Iris pigment epithelial cell (primary cell): Measurements from ENCODE around the gene UGT8.
"Not testable (repeated sequence)": the region's sequence is repeated elsewhere in the genome, so short reads cannot be mapped to it uniquely, and the experiment has no call there.

Source experiments
- DNase-seq: peaks from one replicate; pipeline ENCODE4 v3.0.0-alpha.2; 2011; ENCODE audit warnings: low read depth

UGT8 gene

GRCh38 chr4:114606245-114606644, 7.6 kb downstream of the UGT8 start:
- DNase-seq = no peak

- DNase-seq = no peak
Observed at GRCh38 chr4:114607056-114607455, 8.4 kb downstream of the UGT8 start.

GRCh38 chr4:114613560-114613959, 15.0 kb downstream of the UGT8 start:
- DNase-seq = no peak

- DNase-seq = no peak
Observed at GRCh38 chr4:114615435-114615834, 16.8 kb downstream of the UGT8 start.

GRCh38 chr4:114616036-114616435, 17.4 kb downstream of the UGT8 start:
- DNase-seq = not testable (repeated sequence)

- DNase-seq = no peak
Observed at GRCh38 chr4:114626196-114626595, 27.6 kb downstream of the UGT8 start.

GRCh38 chr4:114636192-114636935, 37.8 kb downstream of the UGT8 start:
- no peak for DNase-seq

GRCh38 chr4:114642173-114642780, 43.7 kb downstream of the UGT8 start:
- no peak for DNase-seq

- DNase-seq = no peak
Observed at GRCh38 chr4:114649908-114650307, 51.3 kb downstream of the UGT8 start.

- no peak for DNase-seq
Observed at GRCh38 chr4:114653675-114654074, 55.1 kb downstream of the UGT8 start.

GRCh38 chr4:114654592-114654991, 56.0 kb downstream of the UGT8 start:
- DNase-seq = no peak

- no peak for DNase-seq
Observed at GRCh38 chr4:114658179-114658578, 59.6 kb downstream of the UGT8 start.

- DNase-seq = no peak
Observed at GRCh38 chr4:114658776-114659175, 60.2 kb downstream of the UGT8 start.

- DNase-seq = peak; percentile 71
Observed at GRCh38 chr4:114659386-114660008, 60.9 kb downstream of the UGT8 start.

- no peak for DNase-seq
Observed at GRCh38 chr4:114663083-114663482, 64.5 kb downstream of the UGT8 start.

- no peak for DNase-seq
Observed at GRCh38 chr4:114668577-114668976, 70.0 kb downstream of the UGT8 start.

GRCh38 chr4:114670733-114671132, 72.1 kb downstream of the UGT8 start:
- not testable (repeated sequence) for DNase-seq

- DNase-seq = no peak
Observed at GRCh38 chr4:114673306-114673705, 74.7 kb downstream of the UGT8 start.

GRCh38 chr4:114674080-114674479, 75.5 kb downstream of the UGT8 start:
- no peak for DNase-seq

GRCh38 chr4:114677346-114677979, 78.9 kb downstream of the UGT8 start:
- no peak for DNase-seq

- DNase-seq = no peak
Observed at GRCh38 chr4:114684462-114684861, 85.9 kb downstream of the UGT8 start.

- no peak for DNase-seq
Observed at GRCh38 chr4:114688059-114688458, 89.5 kb downstream of the UGT8 start.

GRCh38 chr4:114690571-114690970, 92.0 kb downstream of the UGT8 start:
- DNase-seq = no peak
